Neural cell (in vitro differentiated cells): ENCODE measurements around the gene TRMT2A.

ENCODE experiments used
- EP300 ChIP-seq: fragments of 450-650 bp; conservative IDR thresholded peaks from 2 replicates; pipeline ENCODE4 v1.6.1; 2014; ENCODE audit warnings: antibody characterized with exemption, mild to moderate bottlenecking, moderate library complexity; ENCODE audit not compliant: poor library complexity, severe bottlenecking
- EZH2 ChIP-seq: fragments of 200-600, 300-800 bp; shearing (Covaris generic), sonication (generic); IDR thresholded peaks from 2 replicates; pipeline ENCODE4 v1.6.1; 2014; ENCODE audit warnings: antibody characterized with exemption, low read length, borderline replicate concordance, mild to moderate bottlenecking; ENCODE audit not compliant: insufficient read depth, poor library complexity, severe bottlenecking
- RAD21 ChIP-seq: fragments of 450-650 bp; conservative IDR thresholded peaks from 2 replicates; pipeline ENCODE4 v1.6.1; 2014; ENCODE audit warnings: antibody characterized with exemption, mild to moderate bottlenecking, moderate library complexity
- SMC3 ChIP-seq: fragments of 450-650 bp; conservative IDR thresholded peaks from 2 replicates; pipeline ENCODE4 v1.6.1; 2014; ENCODE audit warnings: antibody characterized with exemption, mild to moderate bottlenecking, moderate library complexity; ENCODE audit not compliant: poor library complexity
- TF ChIP-seq, protein P1 (sequence below): fragments of 450-650 bp; IDR thresholded peaks from 2 replicates; pipeline ENCODE4 v1.5.1; 2014; ENCODE audit warnings: antibody characterized with exemption, mild to moderate bottlenecking, moderate library complexity; ENCODE audit not compliant: poor library complexity, severe bottlenecking

DNA sequence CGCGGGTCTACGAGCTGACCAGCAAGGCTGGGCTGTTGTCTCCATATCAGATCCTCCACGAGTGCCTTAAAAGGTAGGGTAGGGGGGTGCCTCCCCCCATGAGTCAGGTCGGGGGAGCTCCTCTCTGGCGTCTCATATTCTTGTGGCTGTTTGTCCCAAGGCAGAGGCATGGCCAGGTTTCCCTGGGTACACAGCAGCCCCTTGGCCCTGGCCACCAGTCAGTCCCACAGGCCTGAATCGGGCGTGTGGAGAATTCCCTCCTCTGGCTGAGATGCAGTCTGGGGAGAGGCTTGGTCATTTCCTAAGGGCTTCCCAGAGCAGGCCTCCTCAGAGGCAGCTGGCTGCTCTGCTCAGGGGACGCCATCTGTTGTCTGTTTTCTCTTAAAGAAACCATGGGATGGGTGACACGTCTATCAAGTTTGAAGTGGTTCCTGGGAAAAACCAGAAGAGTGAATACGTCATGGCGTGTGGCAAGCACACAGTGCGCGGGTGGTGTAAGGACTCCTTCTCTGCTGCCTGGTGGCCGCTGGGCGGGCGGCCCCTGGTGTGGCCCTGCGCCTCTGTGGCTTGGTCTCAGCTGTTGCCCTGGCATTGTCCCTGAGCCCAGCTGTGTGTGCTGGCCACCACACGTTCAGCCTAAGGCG is 10.7 kb downstream of the TRMT2A start:
- no peak for TF ChIP-seq SMC3
- TF ChIP-seq, protein P1, sequence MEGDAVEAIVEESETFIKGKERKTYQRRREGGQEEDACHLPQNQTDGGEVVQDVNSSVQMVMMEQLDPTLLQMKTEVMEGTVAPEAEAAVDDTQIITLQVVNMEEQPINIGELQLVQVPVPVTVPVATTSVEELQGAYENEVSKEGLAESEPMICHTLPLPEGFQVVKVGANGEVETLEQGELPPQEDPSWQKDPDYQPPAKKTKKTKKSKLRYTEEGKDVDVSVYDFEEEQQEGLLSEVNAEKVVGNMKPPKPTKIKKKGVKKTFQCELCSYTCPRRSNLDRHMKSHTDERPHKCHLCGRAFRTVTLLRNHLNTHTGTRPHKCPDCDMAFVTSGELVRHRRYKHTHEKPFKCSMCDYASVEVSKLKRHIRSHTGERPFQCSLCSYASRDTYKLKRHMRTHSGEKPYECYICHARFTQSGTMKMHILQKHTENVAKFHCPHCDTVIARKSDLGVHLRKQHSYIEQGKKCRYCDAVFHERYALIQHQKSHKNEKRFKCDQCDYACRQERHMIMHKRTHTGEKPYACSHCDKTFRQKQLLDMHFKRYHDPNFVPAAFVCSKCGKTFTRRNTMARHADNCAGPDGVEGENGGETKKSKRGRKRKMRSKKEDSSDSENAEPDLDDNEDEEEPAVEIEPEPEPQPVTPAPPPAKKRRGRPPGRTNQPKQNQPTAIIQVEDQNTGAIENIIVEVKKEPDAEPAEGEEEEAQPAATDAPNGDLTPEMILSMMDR: no peak
- TF ChIP-seq EP300: no peak
- no peak for TF ChIP-seq RAD21
- TF ChIP-seq EZH2: no peak
